GM19023 (cell line): Measurements from ENCODE around the gene ANXA9.

Source experiments
- ATAC-seq: cut with Tn5 transposase; IDR thresholded peaks from one replicate; pipeline ENCODE4 v1.9.1; 2021; ENCODE audit warnings: mild to moderate bottlenecking, moderate library complexity; ENCODE audit not compliant: unreplicated experiment

Gene ANXA9

DNA sequence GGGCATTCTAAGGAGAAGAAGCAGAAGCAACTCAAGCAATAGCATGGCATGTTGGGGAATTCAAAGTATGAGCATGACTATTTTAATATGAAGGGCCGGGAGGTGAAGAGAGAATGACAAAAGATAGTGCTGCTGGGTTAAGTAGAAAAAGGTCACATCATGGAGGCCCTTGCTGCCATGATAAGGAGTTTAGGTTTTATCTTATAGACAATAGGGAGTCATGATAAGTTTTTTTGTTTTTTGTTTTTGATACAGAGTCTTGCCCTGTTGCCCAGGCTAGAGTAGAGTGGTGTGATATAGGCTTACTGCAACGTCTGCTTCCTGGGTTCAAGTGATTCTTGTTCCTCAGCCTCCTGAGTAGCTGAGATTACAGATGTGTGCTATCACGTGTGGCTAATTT is 57.4 kb downstream of the ANXA9 start:
- ATAC-seq: no peak

DNA sequence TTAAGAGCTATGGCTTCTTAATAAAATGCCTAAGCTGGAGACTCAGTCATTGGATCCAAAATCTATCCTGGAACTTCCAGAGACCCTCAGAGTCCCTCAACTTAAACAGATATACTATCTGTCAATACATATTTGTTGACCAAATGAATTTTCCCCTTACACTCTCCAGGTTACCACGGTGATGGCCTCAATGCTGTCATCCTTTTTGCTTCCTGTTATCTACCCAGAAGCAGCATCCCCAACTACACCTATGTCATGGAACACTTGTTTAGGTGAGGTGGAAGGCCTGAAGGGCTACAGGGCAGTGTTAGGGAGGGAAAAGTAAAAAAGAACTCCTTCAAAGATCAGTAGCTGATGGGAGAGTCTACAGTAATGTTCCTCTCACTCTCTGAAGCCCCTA is 61.1 kb downstream of the ANXA9 start:
- ATAC-seq: no peak
